ENCODE measurements around the gene ANKRD50. TPM values are rescaled to one million over a fixed set of nuclear protein-coding genes. Genes with fewer than 3 reads are reported as not detected.

ANKRD50 gene
- total and polyA plus RNA-seq, 2 of the 13 experiments (the other 11 are each of a cell fraction or from before 2014, with no cell fraction given), result 2.4 to 4.4 TPM

GRCh38 chr4:124637321-124637720 is 75.2 kb downstream of the ANKRD50 start:
- in situ Hi-C loops (cut with HindIII; ENCODE audit: extremely low pct_ligation_motif_present, low pct_unique_long_range_greater_than_20kb), result no loop called here
- H3K4me2 ChIP-seq (ENCODE audit: low read depth, low read length), result no peak overlapping the region
- POLR2A ChIA-PET, result no interaction called here
- intact Hi-C loops (cut with micrococcal nuclease; ENCODE audit: unreplicated experiment), result no loop called here
- H3K9ac ChIP-seq (ENCODE audit: insufficient read depth, low read depth, low read length), result no peak overlapping the region
- H2AFZ ChIP-seq (ENCODE audit: low read length), result no peak overlapping the region
- DNase-seq (ENCODE audit: low spot score) (no peak), ATAC-seq (no peak), FAIRE-seq (no peak)
- H3K4me3 ChIP-seq (replicated peaks in 1 of 3; ENCODE audit: insufficient read depth in 1 of 3, low read depth in 2 of 3, low read length in 3 of 3), result no peak overlapping the region
- TF ChIP-seq, protein P1, sequence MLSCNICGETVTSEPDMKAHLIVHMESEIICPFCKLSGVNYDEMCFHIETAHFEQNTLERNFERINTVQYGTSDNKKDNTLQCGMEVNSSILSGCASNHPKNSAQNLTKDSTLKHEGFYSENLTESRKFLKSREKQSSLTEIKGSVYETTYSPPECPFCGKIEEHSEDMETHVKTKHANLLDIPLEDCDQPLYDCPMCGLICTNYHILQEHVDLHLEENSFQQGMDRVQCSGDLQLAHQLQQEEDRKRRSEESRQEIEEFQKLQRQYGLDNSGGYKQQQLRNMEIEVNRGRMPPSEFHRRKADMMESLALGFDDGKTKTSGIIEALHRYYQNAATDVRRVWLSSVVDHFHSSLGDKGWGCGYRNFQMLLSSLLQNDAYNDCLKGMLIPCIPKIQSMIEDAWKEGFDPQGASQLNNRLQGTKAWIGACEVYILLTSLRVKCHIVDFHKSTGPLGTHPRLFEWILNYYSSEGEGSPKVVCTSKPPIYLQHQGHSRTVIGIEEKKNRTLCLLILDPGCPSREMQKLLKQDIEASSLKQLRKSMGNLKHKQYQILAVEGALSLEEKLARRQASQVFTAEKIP (CRISPR knock-in tag; IDR thresholded peaks at IDR 0.05; ENCODE audit: borderline replicate concordance), result no peak
- TF ChIP-seq BCL3 (CRISPR knock-in tag; IDR thresholded peaks at IDR 0.05) (no peak), HNRNPL (IDR thresholded peaks at IDR 0.05; ENCODE audit: low read depth, low read length) (no peak), NR1H2 (CRISPR knock-in tag; IDR thresholded peaks at IDR 0.05; ENCODE audit: borderline replicate concordance, low read depth) (no peak), ELF4 (CRISPR knock-in tag; IDR thresholded peaks at IDR 0.05; ENCODE audit: borderline replicate concordance) (no peak)
- no peak overlapping the region for H3K27ac ChIP-seq (ENCODE audit: extremely low read length, insufficient read depth, low read length)
- BruUV-seq (replicated peaks), result no TSS peak
- CTCF ChIA-PET (ENCODE audit: low intra/inter-chr PET ratio, low total read pairs), result no interaction called here
- H3K4me1 ChIP-seq (ENCODE audit: insufficient read depth, low read length), result no peaks in the 10 kb centered on the region
- H3K9me3 ChIP-seq (ENCODE audit: low read length), result no peaks in the 10 kb centered on the region
- no peaks in the 10 kb centered on the region for H3K36me3 ChIP-seq (replicated peaks in 1 of 2; ENCODE audit: control insufficient read depth in 1 of 2, insufficient read depth in 2 of 2, low read length in 2 of 2)
- 83% methylated on average over 2 of the region's 2 CpGs for WGBS (ENCODE audit: low lambda C conversion rate)
- no peaks in the 10 kb centered on the region; a peak in 1 of 5 replicates for H3K27me3 ChIP-seq (ENCODE audit: control insufficient read depth in 1 of 2, insufficient read depth in 2 of 2, low read length in 2 of 2)
- no peaks in the 10 kb centered on the region for H3K79me2 ChIP-seq (ENCODE audit: insufficient read depth, low read length)
- no peaks in the 10 kb centered on the region for H4K20me1 ChIP-seq (ENCODE audit: insufficient read depth, low read length)

- Histone ChIP-seq H3K27ac (ENCODE audit: extremely low read length, insufficient read depth, low read length) (no peak overlapping the region), H2AFZ (ENCODE audit: low read length) (no peak overlapping the region), H3K79me2 (ENCODE audit: insufficient read depth, low read length) (no peaks in the 10 kb centered on the region), H3K27me3 (ENCODE audit: control insufficient read depth in 1 of 2, insufficient read depth in 2 of 2, low read length in 2 of 2) (no peaks in the 10 kb centered on the region; a peak in 1 of 5 replicates), H3K9me3 (ENCODE audit: low read length) (no peaks in the 10 kb centered on the region), H3K4me3 (replicated peaks in 1 of 3; ENCODE audit: insufficient read depth in 1 of 3, low read depth in 2 of 3, low read length in 3 of 3) (no peak overlapping the region), H3K4me2 (ENCODE audit: low read depth, low read length) (no peak overlapping the region), H3K4me1 (ENCODE audit: insufficient read depth, low read length) (no peaks in the 10 kb centered on the region), H3K9ac (ENCODE audit: insufficient read depth, low read depth, low read length) (no peak overlapping the region), H3K36me3 (replicated peaks in 1 of 2; ENCODE audit: control insufficient read depth in 1 of 2, insufficient read depth in 2 of 2, low read length in 2 of 2) (no peaks in the 10 kb centered on the region), H4K20me1 (ENCODE audit: insufficient read depth, low read length) (no peaks in the 10 kb centered on the region)
- POLR2A ChIA-PET, result no interaction called here
- BruUV-seq (replicated peaks), result no TSS peak
- intact Hi-C loops (cut with micrococcal nuclease; ENCODE audit: unreplicated experiment), result no loop called here
- 85% methylated on average over 1 of the region's 1 CpG for WGBS (ENCODE audit: low lambda C conversion rate)
- CTCF ChIA-PET (ENCODE audit: low intra/inter-chr PET ratio, low total read pairs), result no interaction called here
- no peak for FAIRE-seq
- in situ Hi-C loops (cut with HindIII; ENCODE audit: extremely low pct_ligation_motif_present, low pct_unique_long_range_greater_than_20kb), result no loop called here
- no peak for DNase-seq (ENCODE audit: low spot score)
- ATAC-seq, result no peak
- TF ChIP-seq PHF21A (CRISPR knock-in tag; IDR thresholded peaks at IDR 0.05), result no peak
- no peak for TF ChIP-seq ZC3H13 (CRISPR knock-in tag; IDR thresholded peaks at IDR 0.05)
- TF ChIP-seq GATAD2A (CRISPR knock-in tag; IDR thresholded peaks at IDR 0.05), result no peak
- no peak for TF ChIP-seq ZNF644 (CRISPR knock-in tag; IDR thresholded peaks at IDR 0.05; ENCODE audit: low read depth)
- no peak for TF ChIP-seq ZNF24 (IDR thresholded peaks at IDR 0.05)
- TF ChIP-seq, protein P2, sequence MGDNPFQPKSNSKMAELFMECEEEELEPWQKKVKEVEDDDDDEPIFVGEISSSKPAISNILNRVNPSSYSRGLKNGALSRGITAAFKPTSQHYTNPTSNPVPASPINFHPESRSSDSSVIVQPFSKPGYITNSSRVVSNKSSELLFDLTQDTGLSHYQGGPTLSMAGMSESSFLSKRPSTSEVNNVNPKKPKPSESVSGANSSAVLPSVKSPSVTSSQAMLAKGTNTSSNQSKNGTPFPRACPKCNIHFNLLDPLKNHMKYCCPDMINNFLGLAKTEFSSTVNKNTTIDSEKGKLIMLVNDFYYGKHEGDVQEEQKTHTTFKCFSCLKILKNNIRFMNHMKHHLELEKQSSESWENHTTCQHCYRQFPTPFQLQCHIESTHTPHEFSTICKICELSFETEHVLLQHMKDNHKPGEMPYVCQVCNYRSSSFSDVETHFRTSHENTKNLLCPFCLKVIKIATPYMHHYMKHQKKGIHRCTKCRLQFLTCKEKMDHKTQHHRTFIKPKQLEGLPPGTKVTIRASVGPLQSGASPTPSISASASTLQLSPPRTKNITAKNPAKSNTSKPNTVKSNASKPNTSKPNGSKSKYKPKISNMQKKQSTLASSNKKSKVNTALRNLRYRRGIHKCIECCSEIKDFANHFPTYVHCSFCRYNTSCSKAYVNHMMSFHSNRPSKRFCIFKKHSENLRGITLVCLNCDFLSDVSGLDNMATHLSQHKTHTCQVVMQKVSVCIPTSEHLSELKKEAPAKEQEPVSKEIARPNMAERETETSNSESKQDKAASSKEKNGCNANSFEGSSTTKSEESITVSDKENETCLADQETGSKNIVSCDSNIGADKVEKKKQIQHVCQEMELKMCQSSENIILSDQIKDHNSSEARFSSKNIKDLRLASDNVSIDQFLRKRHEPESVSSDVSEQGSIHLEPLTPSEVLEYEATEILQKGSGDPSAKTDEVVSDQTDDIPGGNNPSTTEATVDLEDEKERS (CRISPR knock-in tag; IDR thresholded peaks at IDR 0.05), result no peak
- TF ChIP-seq ZNF563 (CRISPR knock-in tag; IDR thresholded peaks at IDR 0.05), result no peak
- no peak for TF ChIP-seq ZNF234 (CRISPR knock-in tag; conservative IDR thresholded peaks at IDR 0.05)
Measured at GRCh38 chr4:124636788-124637187, 75.7 kb downstream of the ANKRD50 start.
